Liver (tissue), 3 donors: ENCODE measurements around the gene KANSL1.

Experiments
- EGR1 ChIP-seq, 2 donors: IDR thresholded peaks; 2 replicates each; pipeline ENCODE4 v1.6.1; 2016 to 2018; ENCODE audit warnings: antibody characterized with exemption in 2 of 2, low read depth in 2 of 2
- GABPA ChIP-seq, 2 donors: IDR thresholded peaks in 1 of 2; conservative IDR thresholded peaks in 1 of 2; 2 replicates each; pipeline ENCODE4 v1.6.1; 2016; ENCODE audit warnings: antibody characterized with exemption in 2 of 2, mild to moderate bottlenecking in 1 of 2, moderate library complexity in 1 of 2
- HNF4A ChIP-seq, 2 donors: conservative IDR thresholded peaks; 2 replicates each; pipeline ENCODE4 v1.6.1; 2016; ENCODE audit warnings: antibody characterized with exemption in 2 of 2, mild to moderate bottlenecking in 2 of 2
- JUND ChIP-seq, 2 donors: IDR thresholded peaks; 2 replicates each; pipeline ENCODE4 v1.6.1; 2016; ENCODE audit warnings: antibody characterized with exemption in 2 of 2
- RAD21 ChIP-seq, 2 donors: IDR thresholded peaks; 2 replicates each; pipeline ENCODE4 v1.6.1; 2016; ENCODE audit warnings: antibody characterized with exemption in 2 of 2, mild to moderate bottlenecking in 2 of 2
- SP1 ChIP-seq: IDR thresholded peaks from 2 replicates; pipeline ENCODE4 v1.6.1; 2018; ENCODE audit warnings: antibody characterized with exemption, mild to moderate bottlenecking
- TAF1 ChIP-seq: conservative IDR thresholded peaks from 2 replicates; pipeline ENCODE4 v1.6.1; 2016; ENCODE audit warnings: antibody characterized with exemption, mild to moderate bottlenecking
- YY1 ChIP-seq: IDR thresholded peaks from 2 replicates; pipeline ENCODE4 v1.6.1; 2016; ENCODE audit warnings: antibody characterized with exemption, mild to moderate bottlenecking
- TF ChIP-seq, protein P1 (sequence below): fragments of 150-350 bp; IDR thresholded peaks from 2 replicates; pipeline ENCODE4 v1.5.1; 2017; ENCODE audit warnings: improper control_type of control experiment, low read depth, low read length; ENCODE audit not compliant: missing input control
- TF ChIP-seq, protein P2 (sequence below): IDR thresholded peaks from 2 replicates; pipeline ENCODE4 v1.6.1; 2016; ENCODE audit warnings: antibody characterized with exemption, mild to moderate bottlenecking
- TF ChIP-seq, protein P3 (sequence below): IDR thresholded peaks from 2 replicates; pipeline ENCODE4 v1.6.1; 2016; ENCODE audit warnings: antibody characterized with exemption
- TF ChIP-seq, protein P4 (sequence below): IDR thresholded peaks from 2 replicates; pipeline ENCODE4 v1.6.1; 2016; ENCODE audit warnings: antibody characterized with exemption
- donor health status: healthy.
- donor health status: healthy.

DNA sequence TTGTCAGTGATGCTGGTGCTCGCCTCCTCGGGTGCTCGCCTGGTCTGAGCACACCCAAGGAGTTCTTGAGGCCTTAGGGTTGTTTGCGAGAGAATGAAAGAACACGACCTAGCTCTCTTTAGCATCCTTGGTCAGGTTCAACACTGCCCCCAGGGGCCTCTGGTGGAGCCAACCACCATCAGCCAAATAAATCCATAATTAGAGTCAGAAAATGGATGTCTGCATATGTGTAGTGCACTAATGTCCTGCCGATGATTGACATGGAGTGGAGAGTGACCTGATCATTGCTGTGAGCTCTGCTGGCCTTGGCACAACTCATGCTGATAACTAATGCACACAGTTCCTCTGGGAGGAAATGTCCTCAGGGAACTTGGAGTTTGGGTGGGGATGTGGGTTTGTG, 202.3 kb downstream of the KANSL1 start:
- TF ChIP-seq, protein P1, sequence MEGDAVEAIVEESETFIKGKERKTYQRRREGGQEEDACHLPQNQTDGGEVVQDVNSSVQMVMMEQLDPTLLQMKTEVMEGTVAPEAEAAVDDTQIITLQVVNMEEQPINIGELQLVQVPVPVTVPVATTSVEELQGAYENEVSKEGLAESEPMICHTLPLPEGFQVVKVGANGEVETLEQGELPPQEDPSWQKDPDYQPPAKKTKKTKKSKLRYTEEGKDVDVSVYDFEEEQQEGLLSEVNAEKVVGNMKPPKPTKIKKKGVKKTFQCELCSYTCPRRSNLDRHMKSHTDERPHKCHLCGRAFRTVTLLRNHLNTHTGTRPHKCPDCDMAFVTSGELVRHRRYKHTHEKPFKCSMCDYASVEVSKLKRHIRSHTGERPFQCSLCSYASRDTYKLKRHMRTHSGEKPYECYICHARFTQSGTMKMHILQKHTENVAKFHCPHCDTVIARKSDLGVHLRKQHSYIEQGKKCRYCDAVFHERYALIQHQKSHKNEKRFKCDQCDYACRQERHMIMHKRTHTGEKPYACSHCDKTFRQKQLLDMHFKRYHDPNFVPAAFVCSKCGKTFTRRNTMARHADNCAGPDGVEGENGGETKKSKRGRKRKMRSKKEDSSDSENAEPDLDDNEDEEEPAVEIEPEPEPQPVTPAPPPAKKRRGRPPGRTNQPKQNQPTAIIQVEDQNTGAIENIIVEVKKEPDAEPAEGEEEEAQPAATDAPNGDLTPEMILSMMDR = no peak
- no peak for TF ChIP-seq EGR1 (IDR thresholded peaks at IDR 0.05; ENCODE audit: low read depth in 2 of 2)
- TF ChIP-seq, protein P2, sequence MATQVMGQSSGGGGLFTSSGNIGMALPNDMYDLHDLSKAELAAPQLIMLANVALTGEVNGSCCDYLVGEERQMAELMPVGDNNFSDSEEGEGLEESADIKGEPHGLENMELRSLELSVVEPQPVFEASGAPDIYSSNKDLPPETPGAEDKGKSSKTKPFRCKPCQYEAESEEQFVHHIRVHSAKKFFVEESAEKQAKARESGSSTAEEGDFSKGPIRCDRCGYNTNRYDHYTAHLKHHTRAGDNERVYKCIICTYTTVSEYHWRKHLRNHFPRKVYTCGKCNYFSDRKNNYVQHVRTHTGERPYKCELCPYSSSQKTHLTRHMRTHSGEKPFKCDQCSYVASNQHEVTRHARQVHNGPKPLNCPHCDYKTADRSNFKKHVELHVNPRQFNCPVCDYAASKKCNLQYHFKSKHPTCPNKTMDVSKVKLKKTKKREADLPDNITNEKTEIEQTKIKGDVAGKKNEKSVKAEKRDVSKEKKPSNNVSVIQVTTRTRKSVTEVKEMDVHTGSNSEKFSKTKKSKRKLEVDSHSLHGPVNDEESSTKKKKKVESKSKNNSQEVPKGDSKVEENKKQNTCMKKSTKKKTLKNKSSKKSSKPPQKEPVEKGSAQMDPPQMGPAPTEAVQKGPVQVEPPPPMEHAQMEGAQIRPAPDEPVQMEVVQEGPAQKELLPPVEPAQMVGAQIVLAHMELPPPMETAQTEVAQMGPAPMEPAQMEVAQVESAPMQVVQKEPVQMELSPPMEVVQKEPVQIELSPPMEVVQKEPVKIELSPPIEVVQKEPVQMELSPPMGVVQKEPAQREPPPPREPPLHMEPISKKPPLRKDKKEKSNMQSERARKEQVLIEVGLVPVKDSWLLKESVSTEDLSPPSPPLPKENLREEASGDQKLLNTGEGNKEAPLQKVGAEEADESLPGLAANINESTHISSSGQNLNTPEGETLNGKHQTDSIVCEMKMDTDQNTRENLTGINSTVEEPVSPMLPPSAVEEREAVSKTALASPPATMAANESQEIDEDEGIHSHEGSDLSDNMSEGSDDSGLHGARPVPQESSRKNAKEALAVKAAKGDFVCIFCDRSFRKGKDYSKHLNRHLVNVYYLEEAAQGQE = no peak
- no peak for TF ChIP-seq HNF4A (conservative IDR thresholded peaks at IDR 0.05)
- TF ChIP-seq, protein P3, sequence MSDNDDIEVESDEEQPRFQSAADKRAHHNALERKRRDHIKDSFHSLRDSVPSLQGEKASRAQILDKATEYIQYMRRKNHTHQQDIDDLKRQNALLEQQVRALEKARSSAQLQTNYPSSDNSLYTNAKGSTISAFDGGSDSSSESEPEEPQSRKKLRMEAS = no peak
- TF ChIP-seq JUND (IDR thresholded peaks at IDR 0.05) = no peak
- TF ChIP-seq TAF1 = no peak
- TF ChIP-seq RAD21 (IDR thresholded peaks at IDR 0.05) = no peak
- TF ChIP-seq YY1 = no peak
- no peak for TF ChIP-seq GABPA (IDR thresholded peaks at IDR 0.05 in 1 of 2, conservative IDR thresholded peaks at IDR 0.05 in 1 of 2)
- TF ChIP-seq SP1 = no peak
- TF ChIP-seq, protein P4, sequence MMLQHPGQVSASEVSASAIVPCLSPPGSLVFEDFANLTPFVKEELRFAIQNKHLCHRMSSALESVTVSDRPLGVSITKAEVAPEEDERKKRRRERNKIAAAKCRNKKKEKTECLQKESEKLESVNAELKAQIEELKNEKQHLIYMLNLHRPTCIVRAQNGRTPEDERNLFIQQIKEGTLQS = no peak
